GM12878 (cell line): ENCODE data around the gene GPR4. TPM values are rescaled to one million over a fixed set of nuclear protein-coding genes. Genes with fewer than 3 reads are reported as not detected.

Experiments used
- ATAC-seq: fragments of 200-7000 bp; cut with Tn5 transposase; 3 replicates; pipeline ENCODE4 v1.9.1; 2020; ENCODE audit warnings: mild to moderate bottlenecking, moderate library complexity
- BruUV-seq: library from RNA; stranded (reverse); fragments of 400-500 nt; replicated peaks from 2 replicates; lab custom pipeline; 2021; lab: Mats Ljungman, UMichigan
- CTCF ChIA-PET: fragments of 300-600 bp; sonication (Branson Sonifier 250); formaldehyde crosslinking; extraction: SDS; loops from one replicate; lab custom pipeline; 2021; ENCODE audit warnings: inconsistent platforms; lab: Yijun Ruan, JAX
- POLR2A ChIA-PET: fragments of 350-600 bp; formaldehyde crosslinking; extraction: SDS; loops from one replicate; lab custom pipeline; 2021; ENCODE audit warnings: inconsistent platforms; lab: Charles Lee
- RAD21 ChIA-PET: fragments of 300-600 bp; sonication (Branson Sonifier 250); formaldehyde crosslinking; loops from one replicate; lab custom pipeline; 2023; ENCODE audit warnings: antibody characterized with exemption; ENCODE audit not compliant: unreplicated experiment; lab: Charles Lee
- SMC1A ChIA-PET: fragments of 300-600 bp; sonication (Branson Sonifier 250); formaldehyde crosslinking; loops from one replicate; lab custom pipeline; 2023; ENCODE audit not compliant: unreplicated experiment, uncharacterized antibody; lab: Charles Lee
- DNase-seq: peaks from one replicate; pipeline ENCODE4 v3.0.0-alpha.2; 2011; ENCODE audit warnings: low read depth, low spot score
- FAIRE-seq: peaks from 3 replicates; lab custom pipeline; 2011; peaks lifted over from hg19 to GRCh38; lab: Jason Lieb, UNC
- H2AFZ ChIP-seq: 2 replicates; pipeline ENCODE4 v1.6.0; 2011; ENCODE audit warnings: low read depth, low read length, control low read depth; ENCODE audit not compliant: control insufficient read depth
- H3K27ac ChIP-seq: 2 replicates; pipeline ENCODE4 v1.5.1; 2011; ENCODE audit warnings: control low read depth; ENCODE audit not compliant: control insufficient read depth, insufficient read depth
- H3K27me3 ChIP-seq, 2 experiments: replicated peaks in 1 of 2; 2 replicates each; pipeline versions ENCODE4 v1.6.0 to v1.6.1; 2011; ENCODE audit warnings: low read length in 1 of 2; ENCODE audit not compliant: control insufficient read depth in 2 of 2, insufficient read depth in 2 of 2
- H3K36me3 ChIP-seq, 2 experiments: 2 replicates each; pipeline ENCODE4 v1.5.1; 2011; ENCODE audit warnings: low read length in 1 of 2; ENCODE audit not compliant: control insufficient read depth in 2 of 2, insufficient read depth in 2 of 2
- H3K4me1 ChIP-seq: 2 replicates; pipeline ENCODE4 v1.6.1; 2011; ENCODE audit warnings: mild to moderate bottlenecking, low read length, moderate library complexity, mixed read lengths; ENCODE audit not compliant: control insufficient read depth, insufficient read depth
- H3K4me2 ChIP-seq: 2 replicates; pipeline ENCODE4 v1.6.0; 2011; ENCODE audit warnings: control low read depth; ENCODE audit not compliant: control insufficient read depth, insufficient read depth
- H3K4me3 ChIP-seq: fragments of 200-600 bp; sonication (generic); 2 replicates; pipeline ENCODE4 v1.5.1; 2016
- H3K79me2 ChIP-seq: 2 replicates; pipeline ENCODE4 v1.6.0; 2011; ENCODE audit warnings: low read length; ENCODE audit not compliant: control insufficient read depth, insufficient read depth
- H3K9ac ChIP-seq: 2 replicates; pipeline ENCODE4 v1.8.0; 2011; ENCODE audit warnings: low read length, control low read depth, mixed read lengths; ENCODE audit not compliant: control insufficient read depth, insufficient read depth
- H3K9me3 ChIP-seq: replicated peaks from 3 replicates; pipeline ENCODE4 v1.5.1; 2011; ENCODE audit warnings: mild to moderate bottlenecking, low read length; ENCODE audit not compliant: control insufficient read depth, insufficient read depth
- H4K20me1 ChIP-seq: 2 replicates; pipeline ENCODE4 v1.6.0; 2011; ENCODE audit not compliant: control insufficient read depth, insufficient read depth
- ELK1 ChIP-seq: IDR thresholded peaks from 2 replicates; pipeline ENCODE4 v1.6.1; 2012; ENCODE audit warnings: low read depth, low read length, improper control_type of control experiment
- PML ChIP-seq: IDR thresholded peaks from 2 replicates; pipeline ENCODE4 v1.6.1; 2012; ENCODE audit warnings: low read length, inconsistent platforms
- RELB ChIP-seq: fragments of 450-650 bp; IDR thresholded peaks from 2 replicates; pipeline ENCODE4 v1.6.1; 2017; ENCODE audit warnings: low read depth, mild to moderate bottlenecking, moderate library complexity
- ZBTB40 ChIP-seq: fragments of 450-650 bp; IDR thresholded peaks from 2 replicates; pipeline ENCODE4 v1.6.1; 2016; ENCODE audit warnings: mild to moderate bottlenecking, moderate library complexity, borderline replicate concordance
- WGBS: methylation state at CpG from one replicate; pipeline ENCODE4 v1.1.6; 2016; ENCODE audit warnings: low lambda C conversion rate; ENCODE audit not compliant: insufficient replicate concordance, insufficient coverage; ENCODE audit errors: missing lambda C conversion rate; 5-methylcytosine and 5-hydroxymethylcytosine counted together
- in situ Hi-C: fragments of 300-500 bp; cut with MboI; formaldehyde crosslinking; loops from 9 replicates; pipeline ENCODE4 v1.14.3; 2018; ENCODE audit warnings: mixed read lengths
- intact Hi-C: fragments of 100-400 bp; cut with micrococcal nuclease; formaldehyde crosslinking; loops from one replicate; pipeline ENCODE4 v1.14.2; 2022; ENCODE audit not compliant: unreplicated experiment
- polyA plus RNA-seq, 11 experiments: library from polyadenylated mRNA; depleted of rRNA in 4 of 11; unstranded in 6 of 11; stranded (reverse) in 5 of 11; fragments of >200 nt; fragmentation: Nextera tagmentation in 4 of 11; fragmentation: Illumina TruSeq in 1 of 11; extraction: Ambion mirVana in 4 of 11; extraction: Trizol in 1 of 11; gene quantifications; 1 replicate in 1 of 11; 2 replicates in 10 of 11; pipeline versions ENCODE4 v1.2.1 to v1.2.3, GENCODE V29; 2011 to 2016; ENCODE audit warnings: inconsistent platforms in 2 of 11, missing spikeins in 2 of 11, low read depth in 1 of 11
- total RNA-seq, 4 experiments: library from RNA; depleted of rRNA in 3 of 4; stranded (reverse); fragments of >200 nt in 3 of 4; fragmentation: Illumina TruSeq in 1 of 4; extraction: Trizol in 1 of 4; gene quantifications; 2 replicates each; pipeline versions ENCODE4 v1.2.1 to v1.2.3, GENCODE V29; 2013 to 2021

Gene GPR4
- total and polyA plus RNA-seq, 10 of the 15 experiments (the other 5 are each of a cell fraction or from before 2014, with no cell fraction given) = not detected

- CTCF ChIA-PET = interaction anchor here (0.6 to 1.7 kb wide), 2 partner anchors 11 to 16 kb away, joined by 4 read pairs; no protein-coding TSS in a partner anchor
- FAIRE-seq = no peak
Measured at GRCh38 chr19:45547211-45547770, 54.7 kb downstream of the GPR4 start.

More at GRCh38 chr19:45547211-45547770, 54.7 kb downstream of the GPR4 start:
- Histone ChIP-seq H3K4me2 (no peak overlapping the region), H3K4me3 (no peak overlapping the region), H2AFZ (no peak overlapping the region), H3K27ac (no peak overlapping the region), H3K9ac (no peak overlapping the region), H3K79me2 (no peaks in the 10 kb centered on the region), H3K36me3 (no peaks in the 10 kb centered on the region), H4K20me1 (no peaks in the 10 kb centered on the region), H3K9me3 (no peaks in the 10 kb centered on the region), H3K4me1 (peaks cover 24% of the 10 kb centered on the region), H3K27me3 (no peaks in the 10 kb centered on the region)
- in situ Hi-C loops (no loop called here), intact Hi-C loops (no loop called here)
- 64% methylated on average over 10 of the region's 10 CpGs for WGBS
- ATAC-seq (no peak), DNase-seq (no peak)
- ChIA-PET SMC1A (no interaction called here), RAD21 (interaction anchor here (0.8 kb wide), 1 partner anchor 62 kb away, joined by 3 read pairs; no protein-coding TSS in a partner anchor), POLR2A (no interaction called here)
- TF ChIP-seq ZBTB40 (peak; percentile 27; the same call in 1 of the 2 replicates), ELK1 (no peak), PML (no peak), RELB (no peak)
- no TSS peak for BruUV-seq
